Tibial nerve (tissue), 4 donors: ENCODE measurements around the gene SH2D6. TPM values are rescaled to one million over a fixed set of nuclear protein-coding genes. Genes with fewer than 3 reads are reported as not detected.
"Not testable (repeated sequence)": the region's sequence is repeated elsewhere in the genome, so short reads cannot be mapped to it uniquely, and the experiment has no call there.

Experiments
- DNase-seq, 2 donors: peaks; one replicate each; pipeline ENCODE4 v3.0.0-alpha.2; 2019; ENCODE audit warnings: low spot score in 2 of 2
- H3K27ac ChIP-seq, 4 donors: fragments of 200-600 bp; sonication (generic) in 3 of 4; one replicate each; pipeline ENCODE4 v1.5.1; 2017 to 2019; ENCODE audit warnings: mild to moderate bottlenecking in 1 of 4
- H3K27me3 ChIP-seq, 2 donors: fragments of 200-600 bp; sonication (generic) in 1 of 2; one replicate each; pipeline versions ENCODE4 v1.5.1 to v1.6.0; 2017 to 2019
- H3K36me3 ChIP-seq, 3 donors: fragments of 200-600 bp; sonication (generic); one replicate each; pipeline ENCODE4 v1.5.1; 2018 to 2019
- H3K4me1 ChIP-seq, 4 donors: fragments of 200-600 bp; sonication (generic) in 3 of 4; one replicate each; pipeline ENCODE4 v1.5.1; 2017 to 2019
- H3K4me3 ChIP-seq, 4 donors: fragments of 200-600 bp; sonication (generic) in 3 of 4; one replicate each; pipeline ENCODE4 v1.5.1; 2017 to 2019; ENCODE audit warnings: mild to moderate bottlenecking in 1 of 4, moderate library complexity in 1 of 4
- H3K9me3 ChIP-seq, 4 donors: fragments of 200-600 bp; sonication (generic) in 3 of 4; one replicate each; pipeline ENCODE4 v1.5.1; 2017 to 2019
- EP300 ChIP-seq, 2 donors: sonication (generic); formaldehyde crosslinking; IDR thresholded peaks; one replicate each; pipeline ENCODE4 v1.6.1; 2017; ENCODE audit warnings: antibody characterized with exemption in 2 of 2, mild to moderate bottlenecking in 1 of 2
- POLR2A ChIP-seq, 2 donors: fragments of 450-650 bp; IDR thresholded peaks; one replicate each; pipeline ENCODE4 v1.6.1; 2017; ENCODE audit warnings: antibody characterized with exemption in 2 of 2, mild to moderate bottlenecking in 2 of 2, moderate library complexity in 2 of 2
- WGBS, 2 donors: methylation state at CpG; one replicate each; pipeline ENCODE4 v1.1.5; 2018; 5-methylcytosine and 5-hydroxymethylcytosine counted together
- total RNA-seq, 4 donors: library from RNA; depleted of rRNA; stranded (reverse); fragments of >200 nt; gene quantifications; one replicate each; pipeline ENCODE4 v1.1.0, GENCODE V29; 2016
- TF ChIP-seq, protein P1 (sequence below), 5 experiments: fragments of 200-600 bp in 3 of 5; fragments of 450-650 bp in 2 of 5; sonication (generic) in 3 of 5; IDR thresholded peaks; one replicate each; pipeline ENCODE4 v1.5.1; 2016 to 2019; ENCODE audit warnings: antibody characterized with exemption in 5 of 5, mild to moderate bottlenecking in 3 of 5, moderate library complexity in 2 of 5

Gene SH2D6
- total RNA-seq, 4 donors from 2014 or later: 1.1 TPM; not detected in 3

- TF ChIP-seq POLR2A (IDR thresholded peaks at IDR 0.05): no peak
- TF ChIP-seq, protein P1, sequence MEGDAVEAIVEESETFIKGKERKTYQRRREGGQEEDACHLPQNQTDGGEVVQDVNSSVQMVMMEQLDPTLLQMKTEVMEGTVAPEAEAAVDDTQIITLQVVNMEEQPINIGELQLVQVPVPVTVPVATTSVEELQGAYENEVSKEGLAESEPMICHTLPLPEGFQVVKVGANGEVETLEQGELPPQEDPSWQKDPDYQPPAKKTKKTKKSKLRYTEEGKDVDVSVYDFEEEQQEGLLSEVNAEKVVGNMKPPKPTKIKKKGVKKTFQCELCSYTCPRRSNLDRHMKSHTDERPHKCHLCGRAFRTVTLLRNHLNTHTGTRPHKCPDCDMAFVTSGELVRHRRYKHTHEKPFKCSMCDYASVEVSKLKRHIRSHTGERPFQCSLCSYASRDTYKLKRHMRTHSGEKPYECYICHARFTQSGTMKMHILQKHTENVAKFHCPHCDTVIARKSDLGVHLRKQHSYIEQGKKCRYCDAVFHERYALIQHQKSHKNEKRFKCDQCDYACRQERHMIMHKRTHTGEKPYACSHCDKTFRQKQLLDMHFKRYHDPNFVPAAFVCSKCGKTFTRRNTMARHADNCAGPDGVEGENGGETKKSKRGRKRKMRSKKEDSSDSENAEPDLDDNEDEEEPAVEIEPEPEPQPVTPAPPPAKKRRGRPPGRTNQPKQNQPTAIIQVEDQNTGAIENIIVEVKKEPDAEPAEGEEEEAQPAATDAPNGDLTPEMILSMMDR (IDR thresholded peaks at IDR 0.05): no peak
- no peak for TF ChIP-seq EP300 (IDR thresholded peaks at IDR 0.05)
- Histone ChIP-seq H3K36me3 (no peaks in the 10 kb centered on the region), H3K9me3 (no peaks in the 10 kb centered on the region), H3K4me1 (peaks cover 0 to 44% (median 20%) of the 10 kb centered on the region in 4 donors), H3K4me3 (peak within 1 kb of the TSS in 3 of 4 donors; percentile 6 to 39 (median 37)), H3K27ac (peak within 1 kb of the TSS in 3 of 4 donors; percentile 10 to 73 (median 72)), H3K27me3 (no peaks in the 10 kb centered on the region)
- WGBS, 2 donors: 45 to 49% methylated on average over 12 of the region's 12 CpGs
- DNase-seq: no peak
Observed at GRCh38 chr2:85409845-85410583, 8.5 kb upstream of the SH2D6 start, which contains the start of gene CAPG. Gene CAPG (minus strand): TSS chr2:85410366. CDS start chr2:85402145, 8,221 bp downstream.

DNA sequence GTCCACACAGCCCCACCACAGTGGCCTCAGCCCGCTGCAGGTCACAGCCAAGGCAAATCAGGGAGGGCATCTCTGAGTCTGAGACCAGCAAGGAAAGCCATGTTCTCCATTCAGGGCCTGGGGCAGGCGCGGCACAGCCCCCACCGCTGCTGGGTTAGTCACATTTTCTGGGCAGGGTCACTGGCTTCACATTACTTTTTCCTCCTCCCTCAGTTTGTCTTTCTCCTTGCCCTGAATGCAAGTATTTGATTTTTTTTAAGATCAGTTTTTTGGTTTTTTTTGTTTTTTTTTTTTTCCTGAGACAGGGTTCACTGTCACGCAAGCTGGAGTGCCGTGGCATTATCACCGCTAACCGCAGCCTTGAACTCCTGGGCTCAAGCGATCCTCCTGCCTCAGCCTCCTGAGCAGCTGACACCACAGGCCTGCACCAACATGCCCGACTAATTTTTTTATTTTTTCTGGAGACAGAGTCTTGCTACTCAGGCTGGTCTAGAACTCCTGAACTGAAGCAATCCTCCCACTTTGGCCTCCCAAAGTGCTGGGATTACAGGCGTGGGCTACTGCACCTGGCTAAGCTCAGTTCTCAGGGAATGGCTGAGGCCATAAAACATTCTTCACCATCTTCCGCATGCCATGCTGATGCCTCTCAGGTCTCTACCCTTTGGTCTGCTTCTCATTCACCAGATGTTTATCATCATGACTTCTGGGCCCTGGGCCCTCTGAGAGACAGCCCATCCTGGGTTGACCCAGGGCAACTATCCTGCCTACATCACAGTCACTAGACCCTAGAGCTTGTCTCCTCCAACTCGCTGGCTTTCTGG lies 7.7 kb upstream of the SH2D6 start:
- H3K4me3 ChIP-seq: peak overlapping the region in 1 of 4 donors; percentile 37
- WGBS, 2 donors: 76 to 81% methylated on average over 13 of the region's 13 CpGs
- peak overlapping the region in 3 of 4 donors; percentile 10 to 73 (median 72) for H3K27ac ChIP-seq
- no peaks in the 10 kb centered on the region for H3K9me3 ChIP-seq
- DNase-seq: no peak
- no peaks in the 10 kb centered on the region for H3K27me3 ChIP-seq
- no peaks in the 10 kb centered on the region for H3K36me3 ChIP-seq
- H3K4me1 ChIP-seq: peaks cover 0 to 44% (median 20%) of the 10 kb centered on the region in 4 donors
- TF ChIP-seq, protein P1 (IDR thresholded peaks at IDR 0.05): no peak
- TF ChIP-seq EP300 (IDR thresholded peaks at IDR 0.05): no peak
- no peak for TF ChIP-seq POLR2A (IDR thresholded peaks at IDR 0.05)

GRCh38 chr2:85411405-85411748 lies 7.1 kb upstream of the SH2D6 start:
- no peak overlapping the region for H3K27ac ChIP-seq
- 68 to 79% methylated on average over 4 to 5 of the region's 5 CpGs for WGBS, 2 donors

DNA sequence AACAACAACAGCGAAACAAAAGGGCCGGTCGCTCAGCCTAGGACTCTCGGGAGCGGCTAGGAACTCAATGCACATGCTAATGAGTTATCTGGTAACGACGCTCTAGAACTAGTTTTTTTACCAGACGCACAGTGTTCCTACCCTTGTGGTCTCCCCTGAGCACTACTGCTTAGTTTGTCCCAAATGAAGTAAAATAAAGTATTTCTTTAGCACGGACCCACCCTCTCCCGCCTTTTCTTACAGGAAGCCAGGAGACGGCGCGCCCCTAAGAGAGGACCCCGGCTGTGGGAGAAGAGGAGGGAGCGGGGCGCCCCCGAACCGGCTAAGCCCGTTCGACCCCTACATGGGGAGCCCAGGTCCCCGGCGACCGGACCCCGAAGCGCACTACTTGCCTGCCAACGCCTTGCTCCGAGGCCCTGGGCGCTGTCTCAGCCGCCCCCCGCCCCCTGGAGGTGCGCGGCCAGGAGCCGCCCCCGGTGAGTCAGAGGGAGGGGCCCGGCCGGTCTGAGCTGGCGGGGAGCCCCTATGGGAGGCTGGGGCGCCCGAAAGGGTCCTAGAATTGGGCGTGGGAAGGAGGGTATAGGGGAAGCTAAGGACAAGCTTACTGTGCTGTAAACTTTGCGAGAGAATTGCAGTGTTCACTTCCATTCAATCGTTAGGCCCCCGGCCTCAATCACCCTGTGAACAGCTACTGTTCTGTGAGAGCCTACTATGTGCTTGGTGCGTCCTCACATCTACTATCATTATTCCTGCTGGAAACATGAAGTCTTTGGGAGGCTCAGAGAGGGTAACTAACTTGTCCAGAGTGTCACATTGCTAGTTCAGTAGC lies 4.7 kb upstream of the SH2D6 start:
- H3K9me3 ChIP-seq: no peaks in the 10 kb centered on the region
- H3K36me3 ChIP-seq: no peaks in the 10 kb centered on the region
- peaks cover 0 to 40% (median 16%) of the 10 kb centered on the region in 4 donors for H3K4me1 ChIP-seq
- H3K27ac ChIP-seq: peak overlapping the region in 3 of 4 donors; percentile 0 to 84 (median 15)
- DNase-seq: no peak
- peak overlapping the region; percentile 35 to 64 (median 50) for H3K4me3 ChIP-seq
- H3K27me3 ChIP-seq: no peaks in the 10 kb centered on the region
- peak in 1 of 2 donors; percentile 32 for TF ChIP-seq POLR2A (IDR thresholded peaks at IDR 0.05)
- TF ChIP-seq, protein P1 (IDR thresholded peaks at IDR 0.05): no peak
- peak in 1 of 2 donors; percentile 30 for TF ChIP-seq EP300 (IDR thresholded peaks at IDR 0.05)
- 5 to 8% methylated on average over 28 to 44 of the region's 44 CpGs for WGBS, 2 donors

More at GRCh38 chr2:85411405-85411748, 7.1 kb upstream of the SH2D6 start:
- Histone ChIP-seq H3K4me1 (peaks cover 0 to 44% (median 17%) of the 10 kb centered on the region in 4 donors), H3K4me3 (no peak overlapping the region), H3K27me3 (no peaks in the 10 kb centered on the region), H3K36me3 (no peaks in the 10 kb centered on the region), H3K9me3 (no peaks in the 10 kb centered on the region)
- TF ChIP-seq, protein P1 (IDR thresholded peaks at IDR 0.05): no peak
- no peak for TF ChIP-seq POLR2A (IDR thresholded peaks at IDR 0.05)
- TF ChIP-seq EP300 (IDR thresholded peaks at IDR 0.05): no peak
- DNase-seq: no peak

DNA sequence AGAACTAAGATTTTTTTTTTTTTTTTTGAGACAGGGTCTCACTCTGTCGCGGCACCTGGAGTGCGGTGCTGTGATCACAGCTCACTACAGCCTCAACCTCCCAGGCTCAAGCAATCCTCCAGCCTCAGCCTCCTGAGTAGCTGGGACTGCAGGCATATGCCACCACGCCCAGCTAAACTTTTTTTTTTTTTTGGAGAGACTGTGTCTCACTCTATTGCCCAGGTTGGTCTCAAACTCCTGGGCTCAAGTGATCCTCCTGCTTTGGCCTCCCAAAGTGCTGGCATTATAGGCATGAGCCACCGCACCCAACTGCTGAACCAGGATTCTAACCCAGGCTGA lies 4.1 kb upstream of the SH2D6 start:
- H3K9me3 ChIP-seq, H3K27me3 ChIP-seq, DNase-seq, H3K4me3 ChIP-seq, H3K36me3 ChIP-seq: not testable (repeated sequence)
- Histone ChIP-seq H3K4me1 (peaks cover 0 to 41% (median 19%) of the 10 kb centered on the region in 4 donors), H3K27ac (peak overlapping the region in 1 of 4 donors; percentile 84)
- WGBS, 2 donors: 78 to 96% methylated on average over 5 of the region's 5 CpGs
